ENCODE data around the gene ATP11A.

Gene ATP11A

GRCh38 chr13:112759827-112760226 is 70.0 kb downstream of the ATP11A start:
- no peak for DNase-seq (ENCODE audit: low read depth in 3 of 3)

GRCh38 chr13:112760435-112760834 is 70.6 kb downstream of the ATP11A start:
- no peak for DNase-seq (ENCODE audit: low read depth in 3 of 3)

- no peak for DNase-seq (ENCODE audit: low read depth in 3 of 3)
Measured at GRCh38 chr13:112760931-112761330, 71.1 kb downstream of the ATP11A start.

- DNase-seq (ENCODE audit: low read depth in 3 of 3): no peak
Measured at GRCh38 chr13:112761701-112762689, 72.2 kb downstream of the ATP11A start.

GRCh38 chr13:112762690-112763080 is 72.8 kb downstream of the ATP11A start:
- DNase-seq (ENCODE audit: low read depth in 3 of 3): no peak

- no peak for DNase-seq (ENCODE audit: low read depth in 3 of 3)
Measured at GRCh38 chr13:112764028-112764427, 74.2 kb downstream of the ATP11A start.

GRCh38 chr13:112764864-112765561 is 75.2 kb downstream of the ATP11A start:
- no peak for DNase-seq (ENCODE audit: low read depth in 3 of 3)

GRCh38 chr13:112765731-112766130 is 75.9 kb downstream of the ATP11A start:
- no peak for DNase-seq (ENCODE audit: low read depth in 3 of 3)

- no peak for DNase-seq (ENCODE audit: low read depth in 3 of 3)
Measured at GRCh38 chr13:112766336-112766735, 76.5 kb downstream of the ATP11A start.

GRCh38 chr13:112767506-112768471 is 78.0 kb downstream of the ATP11A start:
- no peak for DNase-seq (ENCODE audit: low read depth in 3 of 3)

- DNase-seq (ENCODE audit: low read depth in 3 of 3): peak in 1 of 3 experiments; percentile 9
Measured at GRCh38 chr13:112768795-112769481, 79.1 kb downstream of the ATP11A start.

GRCh38 chr13:112769615-112770014 is 79.8 kb downstream of the ATP11A start:
- no peak for DNase-seq (ENCODE audit: low read depth in 3 of 3)

- DNase-seq (ENCODE audit: low read depth in 3 of 3): no peak
Measured at GRCh38 chr13:112770504-112770903, 80.7 kb downstream of the ATP11A start.

GRCh38 chr13:112771139-112771876 is 81.5 kb downstream of the ATP11A start:
- no peak for DNase-seq (ENCODE audit: low read depth in 3 of 3)

- DNase-seq (ENCODE audit: low read depth in 3 of 3): no peak
Measured at GRCh38 chr13:112771877-112772538, 82.2 kb downstream of the ATP11A start.

- no peak for DNase-seq (ENCODE audit: low read depth in 3 of 3)
Measured at GRCh38 chr13:112772539-112772909, 82.7 kb downstream of the ATP11A start.

GRCh38 chr13:112772929-112773328 is 83.1 kb downstream of the ATP11A start:
- DNase-seq (ENCODE audit: low read depth in 3 of 3): no peak

GRCh38 chr13:112773601-112774447 is 84.0 kb downstream of the ATP11A start:
- no peak for DNase-seq (ENCODE audit: low read depth in 3 of 3)

- DNase-seq (ENCODE audit: low read depth in 3 of 3): no peak
Measured at GRCh38 chr13:112774448-112774792, 84.6 kb downstream of the ATP11A start.

All from stimulated activated CD4-positive, alpha-beta T cell treated with anti-CD3 and anti-CD28 coated beads, TNF-alpha, amount 100 ng/mL, for 24 hours (primary cell).